Chondrocyte (in vitro differentiated cells): ENCODE measurements around the gene ACOXL. TPM values are rescaled to one million over a fixed set of nuclear protein-coding genes. Genes with fewer than 3 reads are reported as not detected.

Experiments used
- DNase-seq: peaks from one replicate; pipeline ENCODE4 v3.0.0; 2021; ENCODE audit warnings: mixed read lengths, low spot score
- H3K27ac Mint-ChIP-seq: one replicate; pipeline ENCODE4 v1.8.0; 2021; ENCODE audit warnings: mild to moderate bottlenecking, moderate library complexity, mixed read lengths; ENCODE audit not compliant: unreplicated experiment
- H3K27me3 Mint-ChIP-seq: 2 replicates; pipeline ENCODE4 v1.8.0; 2021; ENCODE audit warnings: low read depth, mixed read lengths
- H3K36me3 Mint-ChIP-seq: 2 replicates; pipeline ENCODE4 v1.8.0; 2021; ENCODE audit warnings: low read depth, mixed read lengths
- H3K4me1 Mint-ChIP-seq: 2 replicates; pipeline ENCODE4 v1.8.0; 2021; ENCODE audit warnings: low read depth, mild to moderate bottlenecking, mixed read lengths
- H3K4me3 Mint-ChIP-seq: one replicate; pipeline ENCODE4 v1.8.0; 2021; ENCODE audit warnings: mild to moderate bottlenecking, moderate library complexity, mixed read lengths; ENCODE audit not compliant: unreplicated experiment
- H3K9me3 Mint-ChIP-seq: 2 replicates; pipeline ENCODE4 v1.8.0; 2021; ENCODE audit warnings: low read depth, mixed read lengths
- total RNA-seq: library from RNA; stranded (reverse); gene quantifications from 3 replicates; pipeline ENCODE4 v1.2.1, GENCODE V29; 2021
- TF ChIP-seq, protein P1 (sequence below): fragments of 200-600 bp; sonication (generic); IDR thresholded peaks from 2 replicates; pipeline ENCODE4 v1.5.0; 2021; ENCODE audit warnings: antibody characterized with exemption, mild to moderate bottlenecking, moderate library complexity

Gene ACOXL
- total RNA-seq, 1 donor from 2014 or later: not detected

DNA sequence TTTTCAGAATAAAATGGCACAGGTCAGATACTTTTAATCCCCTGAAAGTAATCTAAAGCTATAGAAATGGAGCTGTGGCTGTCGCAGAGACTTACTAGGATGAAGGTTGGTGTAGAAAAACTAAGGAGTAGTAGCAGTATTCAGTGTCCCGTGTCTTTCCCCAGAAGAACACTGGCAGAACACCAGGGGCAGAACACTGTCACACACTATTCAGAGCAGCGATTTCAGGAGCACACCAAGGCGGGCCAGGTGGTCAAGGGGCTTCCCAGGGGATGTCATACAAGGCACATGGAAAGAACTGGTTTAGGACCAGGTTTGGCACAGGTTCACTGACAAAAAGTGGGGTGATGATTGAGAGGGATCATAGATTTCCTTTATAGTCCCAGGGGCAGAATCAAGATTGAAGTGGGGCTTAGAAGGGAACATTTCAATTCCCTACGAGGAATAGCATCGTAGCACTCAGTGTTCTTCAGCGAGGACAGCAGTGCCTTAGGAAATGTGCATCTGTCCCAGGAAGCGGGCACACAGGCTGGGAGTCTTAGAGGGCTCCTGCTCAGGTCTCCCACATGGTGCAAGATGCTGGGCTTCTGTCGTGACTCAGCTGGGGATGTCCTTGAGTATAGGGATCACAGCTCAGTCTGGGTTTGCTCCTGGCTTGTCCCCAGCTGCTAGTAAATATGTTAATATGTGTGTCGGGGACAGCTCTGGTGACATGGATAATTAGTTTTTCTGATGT lies 410.9 kb downstream of the ACOXL start:
- no peak overlapping the region for H3K27ac Mint-ChIP-seq
- TF ChIP-seq, protein P1, sequence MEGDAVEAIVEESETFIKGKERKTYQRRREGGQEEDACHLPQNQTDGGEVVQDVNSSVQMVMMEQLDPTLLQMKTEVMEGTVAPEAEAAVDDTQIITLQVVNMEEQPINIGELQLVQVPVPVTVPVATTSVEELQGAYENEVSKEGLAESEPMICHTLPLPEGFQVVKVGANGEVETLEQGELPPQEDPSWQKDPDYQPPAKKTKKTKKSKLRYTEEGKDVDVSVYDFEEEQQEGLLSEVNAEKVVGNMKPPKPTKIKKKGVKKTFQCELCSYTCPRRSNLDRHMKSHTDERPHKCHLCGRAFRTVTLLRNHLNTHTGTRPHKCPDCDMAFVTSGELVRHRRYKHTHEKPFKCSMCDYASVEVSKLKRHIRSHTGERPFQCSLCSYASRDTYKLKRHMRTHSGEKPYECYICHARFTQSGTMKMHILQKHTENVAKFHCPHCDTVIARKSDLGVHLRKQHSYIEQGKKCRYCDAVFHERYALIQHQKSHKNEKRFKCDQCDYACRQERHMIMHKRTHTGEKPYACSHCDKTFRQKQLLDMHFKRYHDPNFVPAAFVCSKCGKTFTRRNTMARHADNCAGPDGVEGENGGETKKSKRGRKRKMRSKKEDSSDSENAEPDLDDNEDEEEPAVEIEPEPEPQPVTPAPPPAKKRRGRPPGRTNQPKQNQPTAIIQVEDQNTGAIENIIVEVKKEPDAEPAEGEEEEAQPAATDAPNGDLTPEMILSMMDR: no peak
- H3K36me3 Mint-ChIP-seq: peaks cover 12% of the 10 kb centered on the region
- H3K4me1 Mint-ChIP-seq: peaks cover 3% of the 10 kb centered on the region
- DNase-seq: no peak
- H3K4me3 Mint-ChIP-seq: no peak overlapping the region
- no peaks in the 10 kb centered on the region for H3K27me3 Mint-ChIP-seq
- H3K9me3 Mint-ChIP-seq: no peaks in the 10 kb centered on the region

DNA sequence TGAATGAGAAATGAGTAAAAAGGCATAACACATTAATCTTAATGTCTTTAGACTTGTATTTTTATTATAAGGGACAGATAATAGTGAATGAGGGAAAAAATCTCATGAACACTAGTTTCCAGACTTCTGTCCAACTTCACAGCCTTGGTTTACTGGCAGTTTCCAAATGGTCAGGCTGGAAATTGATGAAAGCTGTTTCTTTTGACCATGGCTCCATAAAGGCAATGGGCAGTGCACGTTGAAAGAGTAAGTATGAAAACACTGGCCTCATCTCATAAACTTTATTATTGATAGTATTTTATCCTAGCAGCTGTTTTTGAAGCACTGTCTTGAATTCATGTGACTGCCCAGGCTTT lies 411.4 kb downstream of the ACOXL start:
- peaks cover 12% of the 10 kb centered on the region for H3K36me3 Mint-ChIP-seq
- H3K27me3 Mint-ChIP-seq: no peaks in the 10 kb centered on the region
- TF ChIP-seq, protein P1: no peak
- peaks cover 3% of the 10 kb centered on the region for H3K4me1 Mint-ChIP-seq
- no peak overlapping the region for H3K4me3 Mint-ChIP-seq
- no peaks in the 10 kb centered on the region for H3K9me3 Mint-ChIP-seq
- DNase-seq: no peak
- no peak overlapping the region for H3K27ac Mint-ChIP-seq

DNA sequence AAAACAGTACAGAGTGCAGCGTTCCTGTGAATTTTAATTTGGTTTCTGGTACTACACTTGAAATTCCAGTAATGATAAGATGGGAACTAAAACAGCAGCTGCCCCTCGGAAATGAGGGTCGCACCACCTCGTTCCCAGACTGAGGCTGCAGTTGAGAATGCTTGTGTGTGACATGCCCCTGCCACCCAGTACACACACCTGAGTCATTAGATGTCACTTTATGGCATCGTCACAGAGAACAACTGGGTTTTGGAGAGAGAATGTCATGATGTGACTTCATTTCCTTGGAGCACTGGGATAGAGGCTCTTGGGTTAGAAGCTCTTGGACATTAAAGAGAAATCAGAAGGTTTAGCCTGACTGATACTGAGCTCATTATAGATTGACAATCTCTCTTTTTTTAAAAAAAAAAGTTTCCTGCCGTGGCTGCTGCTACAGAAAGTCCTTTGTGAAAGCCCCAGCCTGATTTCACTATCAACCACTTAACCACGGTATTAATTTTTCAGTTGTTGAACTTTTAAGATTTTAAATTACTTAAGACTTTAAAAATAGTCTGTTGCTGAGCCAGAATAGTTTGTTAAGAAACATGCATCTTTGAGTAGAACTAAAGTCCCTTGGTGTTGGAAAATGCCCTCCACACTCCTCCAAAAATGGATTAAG lies 412.9 kb downstream of the ACOXL start:
- Mint-ChIP-seq H3K36me3 (peaks cover 9% of the 10 kb centered on the region), H3K9me3 (no peaks in the 10 kb centered on the region), H3K27ac (no peak overlapping the region), H3K4me3 (no peak overlapping the region), H3K4me1 (peaks cover 5% of the 10 kb centered on the region), H3K27me3 (no peaks in the 10 kb centered on the region)
- TF ChIP-seq, protein P1: no peak
- no peak for DNase-seq

DNA sequence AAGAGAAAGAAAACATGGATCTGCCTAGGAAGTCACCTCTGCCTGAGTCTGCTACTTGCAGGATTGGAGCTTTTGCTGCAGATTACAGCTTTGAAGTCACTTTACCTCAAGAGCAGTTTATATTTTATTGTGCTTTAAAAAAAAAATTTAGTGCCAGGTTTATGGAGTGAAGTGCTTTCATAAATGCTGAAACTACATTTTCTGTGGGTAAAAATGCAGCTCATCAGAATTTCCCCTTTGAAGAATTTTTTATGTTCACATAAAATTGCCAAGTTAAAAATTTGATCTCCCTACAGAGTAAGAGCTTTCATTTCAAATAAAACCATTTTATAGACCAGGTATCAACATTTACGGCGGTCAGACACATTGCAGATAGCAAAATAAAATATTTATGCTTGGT lies 413.6 kb downstream of the ACOXL start:
- H3K36me3 Mint-ChIP-seq: peaks cover 4% of the 10 kb centered on the region
- TF ChIP-seq, protein P1: no peak
- H3K4me3 Mint-ChIP-seq: no peak overlapping the region
- H3K4me1 Mint-ChIP-seq: peaks cover 5% of the 10 kb centered on the region
- no peak overlapping the region for H3K27ac Mint-ChIP-seq
- H3K9me3 Mint-ChIP-seq: no peaks in the 10 kb centered on the region
- DNase-seq: no peak
- H3K27me3 Mint-ChIP-seq: no peaks in the 10 kb centered on the region

DNA sequence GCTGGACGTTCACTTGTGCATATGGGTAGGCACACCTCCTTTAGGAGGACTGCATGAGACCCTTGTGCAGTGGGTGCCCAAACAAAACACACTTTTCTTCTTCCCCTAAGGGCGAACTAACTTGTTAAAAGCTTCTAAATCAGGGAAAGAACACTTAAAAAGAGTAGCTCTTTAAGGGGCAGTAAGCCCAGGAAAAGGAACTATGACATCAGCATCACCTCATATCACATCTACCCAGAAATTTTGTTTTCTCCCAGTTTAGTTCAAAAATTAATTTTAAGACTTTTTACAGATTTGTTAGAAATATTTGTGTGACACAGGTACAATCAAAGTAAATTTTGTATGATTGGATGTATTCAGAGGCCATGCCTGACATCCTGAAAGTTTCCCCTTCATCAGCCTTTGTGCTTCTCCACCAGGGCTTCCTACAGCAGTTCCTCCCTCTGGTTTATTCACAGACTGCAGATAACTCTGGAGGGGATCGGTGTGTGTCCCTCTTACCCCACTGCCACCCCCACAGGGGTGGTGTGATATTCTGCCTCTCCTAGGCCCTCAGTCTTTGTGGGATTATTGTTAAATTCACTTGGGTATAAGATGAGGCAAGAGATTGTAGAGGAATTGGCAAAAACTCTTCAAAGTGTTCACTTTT lies 416.0 kb downstream of the ACOXL start:
- Mint-ChIP-seq H3K27ac (no peak overlapping the region), H3K27me3 (no peaks in the 10 kb centered on the region), H3K4me1 (peaks cover 5% of the 10 kb centered on the region), H3K9me3 (no peaks in the 10 kb centered on the region), H3K4me3 (no peak overlapping the region), H3K36me3 (peaks cover 14% of the 10 kb centered on the region)
- DNase-seq: no peak
- TF ChIP-seq, protein P1: no peak
